Cardiac fibroblast (primary cell): ENCODE results near the gene MRPS27.

Experiments
- DNase-seq, 2 donors: peaks; one replicate each; pipeline versions ENCODE4 v3.0.0 to v3.0.0-alpha.2; 2010; ENCODE audit warnings: low read depth in 2 of 2
- H3K4me3 ChIP-seq, 2 donors: replicated peaks in 1 of 2; 1 replicate in 1 of 2; 2 replicates in 1 of 2; pipeline ENCODE4 v1.5.1; 2011; ENCODE audit warnings: low read depth in 2 of 2, low read length in 2 of 2, mild to moderate bottlenecking in 2 of 2, moderate library complexity in 1 of 2
- CTCF ChIP-seq: IDR thresholded peaks from one replicate; pipeline ENCODE4 v1.5.1; 2011; ENCODE audit warnings: low read depth, mild to moderate bottlenecking, low read length, inconsistent platforms

The MRPS27 gene

DNA sequence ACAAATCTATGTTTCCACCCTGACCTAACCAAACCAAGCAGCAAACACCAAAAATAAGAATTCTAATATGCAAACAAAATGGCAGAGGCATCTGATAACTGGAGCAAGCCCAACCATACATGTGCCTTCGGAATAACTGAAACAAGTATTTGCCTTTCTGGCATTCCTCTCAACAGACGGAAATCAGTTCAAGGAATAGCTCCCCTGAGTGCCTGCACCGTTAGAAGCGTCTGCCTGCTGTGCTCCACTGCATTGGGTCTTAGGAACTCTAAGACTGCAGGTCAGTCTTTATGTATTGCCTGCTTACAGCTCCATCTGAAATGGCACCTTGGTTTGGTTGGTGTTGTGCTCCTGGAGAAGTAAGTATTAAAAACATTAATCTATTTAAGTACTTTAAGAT, 98.5 kb downstream of the MRPS27 start:
- H3K4me3 ChIP-seq, result no peak overlapping the region
- no peak for TF ChIP-seq CTCF
- DNase-seq, result no peak

DNA sequence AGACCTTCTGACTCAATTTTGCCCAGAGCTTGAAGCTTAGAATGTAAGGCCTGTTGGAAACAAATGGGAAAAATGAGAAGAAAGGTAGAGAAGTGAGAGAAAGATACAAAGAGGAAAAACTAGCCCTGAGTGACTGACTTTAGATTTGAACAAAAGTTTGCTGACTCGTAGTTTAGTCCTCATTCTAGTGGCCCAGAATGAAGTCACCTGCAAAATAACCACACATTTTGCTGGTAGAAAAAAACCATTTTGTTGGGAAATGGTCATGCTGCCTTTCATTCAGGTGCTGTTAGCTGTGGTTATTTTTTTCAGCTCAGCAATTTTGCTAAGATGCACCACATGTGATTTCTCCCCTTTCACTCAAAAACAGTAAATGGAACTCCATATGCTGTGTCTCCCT, 98.9 kb downstream of the MRPS27 start:
- DNase-seq, result no peak
- no peak for TF ChIP-seq CTCF
- H3K4me3 ChIP-seq, result no peak overlapping the region

DNA sequence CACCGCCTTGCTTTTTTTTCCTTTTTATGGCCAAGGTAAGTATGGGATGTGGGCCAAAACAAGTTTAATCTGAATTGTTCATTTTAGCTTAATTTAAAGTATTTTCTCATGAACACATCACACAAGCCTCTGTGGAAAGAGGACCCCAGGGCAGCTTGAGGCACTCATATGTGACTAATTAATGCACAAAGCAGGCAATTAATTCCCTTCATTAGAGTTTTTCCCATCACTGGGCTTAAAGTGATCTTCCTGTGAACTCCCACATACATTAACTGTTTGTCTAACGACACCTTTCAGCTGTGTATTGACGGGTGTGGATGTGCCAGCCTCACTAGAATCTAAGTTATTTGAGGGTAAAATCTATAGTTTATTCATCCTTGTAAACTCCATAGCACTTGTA, 103.3 kb downstream of the MRPS27 start:
- TF ChIP-seq CTCF, result no peak
- DNase-seq, result no peak
- H3K4me3 ChIP-seq, result no peak overlapping the region

GRCh38 chr5:72214168-72214567, 105.9 kb downstream of the MRPS27 start:
- TF ChIP-seq CTCF, result no peak
- no peak for DNase-seq
- H3K4me3 ChIP-seq, result no peak overlapping the region

DNA sequence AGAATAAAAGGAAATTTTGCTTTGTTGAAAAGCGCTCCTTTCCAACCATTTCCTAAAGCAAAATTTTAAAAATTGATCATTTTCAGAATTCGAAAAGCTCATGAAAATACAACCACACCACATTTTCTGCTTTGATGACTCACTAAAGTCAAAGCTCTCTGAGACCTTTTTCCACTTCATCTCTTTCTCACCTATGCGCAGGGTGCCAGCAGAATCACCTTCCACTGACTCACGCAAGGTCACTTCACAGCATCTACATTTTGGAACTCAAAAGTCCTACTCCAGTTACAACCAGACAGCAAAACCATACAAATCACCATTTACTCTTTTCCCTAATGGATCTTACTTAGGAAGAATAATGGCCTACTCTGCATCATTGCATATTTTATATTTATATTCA, 106.6 kb downstream of the MRPS27 start:
- H3K4me3 ChIP-seq, result no peak overlapping the region
- TF ChIP-seq CTCF, result no peak
- DNase-seq, result no peak

DNA sequence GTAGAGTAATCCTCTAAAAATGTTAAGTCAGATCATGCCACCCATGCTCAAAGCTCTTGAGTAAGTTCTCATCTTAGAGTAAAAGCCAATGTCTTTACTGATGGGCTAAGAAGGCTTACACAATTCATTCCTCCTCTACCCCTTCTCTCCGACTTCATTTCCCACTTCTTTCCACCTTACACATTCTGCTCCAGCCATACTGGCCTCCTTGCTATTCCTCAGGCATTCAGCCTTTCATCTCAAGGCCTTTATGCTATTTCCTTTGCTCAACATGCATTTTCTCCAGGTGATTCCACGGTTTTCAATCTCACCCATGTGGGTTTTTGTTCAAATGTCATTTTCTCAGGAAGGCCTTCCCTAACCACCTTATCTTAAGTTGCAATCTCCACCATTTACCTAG, 107.9 kb downstream of the MRPS27 start:
- no peak overlapping the region for H3K4me3 ChIP-seq

More for the DNA sequence above, 107.9 kb downstream of the MRPS27 start:
- no peak for TF ChIP-seq CTCF
- DNase-seq, result peak in 1 of 2 donors; percentile 33
